Measurements from ENCODE around the gene PLOD2. TPM values are rescaled to one million over a fixed set of nuclear protein-coding genes. Genes with fewer than 3 reads are reported as not detected.

PLOD2 gene
- total RNA-seq, 2 experiments from 2014 or later: not detected

- ChIA-PET CTCF (ENCODE audit: unreplicated experiment) (no interaction called here), POLR2A (interaction anchor here (0.6 kb wide), 1 partner anchor 122 kb away, joined by 6 read pairs; no protein-coding TSS in a partner anchor)
- H3K4me2 ChIP-seq (ENCODE audit: low read length): no peak overlapping the region
- no peak for DNase-seq (ENCODE audit: low spot score)
- H3K4me1 ChIP-seq (ENCODE audit: insufficient read depth, low read length, poor library complexity, severe bottlenecking): no peaks in the 10 kb centered on the region
- no TSS peak for BruUV-seq (replicated peaks)
- H3K36me3 ChIP-seq (ENCODE audit: insufficient read depth, low read length): no peaks in the 10 kb centered on the region
- H3K4me3 ChIP-seq (ENCODE audit: low read depth, low read length, poor library complexity, severe bottlenecking): no peak overlapping the region
- no peak overlapping the region for H2AFZ ChIP-seq (ENCODE audit: low read length)
- TF ChIP-seq, protein P1, sequence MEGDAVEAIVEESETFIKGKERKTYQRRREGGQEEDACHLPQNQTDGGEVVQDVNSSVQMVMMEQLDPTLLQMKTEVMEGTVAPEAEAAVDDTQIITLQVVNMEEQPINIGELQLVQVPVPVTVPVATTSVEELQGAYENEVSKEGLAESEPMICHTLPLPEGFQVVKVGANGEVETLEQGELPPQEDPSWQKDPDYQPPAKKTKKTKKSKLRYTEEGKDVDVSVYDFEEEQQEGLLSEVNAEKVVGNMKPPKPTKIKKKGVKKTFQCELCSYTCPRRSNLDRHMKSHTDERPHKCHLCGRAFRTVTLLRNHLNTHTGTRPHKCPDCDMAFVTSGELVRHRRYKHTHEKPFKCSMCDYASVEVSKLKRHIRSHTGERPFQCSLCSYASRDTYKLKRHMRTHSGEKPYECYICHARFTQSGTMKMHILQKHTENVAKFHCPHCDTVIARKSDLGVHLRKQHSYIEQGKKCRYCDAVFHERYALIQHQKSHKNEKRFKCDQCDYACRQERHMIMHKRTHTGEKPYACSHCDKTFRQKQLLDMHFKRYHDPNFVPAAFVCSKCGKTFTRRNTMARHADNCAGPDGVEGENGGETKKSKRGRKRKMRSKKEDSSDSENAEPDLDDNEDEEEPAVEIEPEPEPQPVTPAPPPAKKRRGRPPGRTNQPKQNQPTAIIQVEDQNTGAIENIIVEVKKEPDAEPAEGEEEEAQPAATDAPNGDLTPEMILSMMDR (conservative IDR thresholded peaks at IDR 0.05; ENCODE audit: low read length): no peak
- TF ChIP-seq EZH2phosphoT487 (IDR thresholded peaks at IDR 0.05; ENCODE audit: borderline replicate concordance, low read depth, low read length): no peak
- H3K9me2 ChIP-seq (ENCODE audit: insufficient read depth, low read length): no peaks in the 10 kb centered on the region
- intact Hi-C loops (cut with micrococcal nuclease; ENCODE audit: unreplicated experiment): no loop called here
- H4K20me1 ChIP-seq (ENCODE audit: insufficient read depth, low read length): no peaks in the 10 kb centered on the region
- H3K27ac ChIP-seq (ENCODE audit: low read depth, low read length, poor library complexity, severe bottlenecking): no peak overlapping the region
- no peaks in the 10 kb centered on the region for H3K9me3 ChIP-seq (ENCODE audit: low read length)
- no peaks in the 10 kb centered on the region for H3K79me2 ChIP-seq (ENCODE audit: insufficient read depth, low read depth, low read length)
Observed at GRCh38 chr3:146058241-146058640, 102.7 kb downstream of the PLOD2 start.

GRCh38 chr3:146052791-146053310 is 108.1 kb downstream of the PLOD2 start:
- no peak for DNase-seq (ENCODE audit: low spot score)
- Histone ChIP-seq H3K36me3 (ENCODE audit: insufficient read depth, low read length) (no peaks in the 10 kb centered on the region), H3K4me2 (ENCODE audit: low read length) (no peak overlapping the region), H2AFZ (ENCODE audit: low read length) (no peak overlapping the region), H3K79me2 (ENCODE audit: insufficient read depth, low read depth, low read length) (no peaks in the 10 kb centered on the region), H3K4me1 (ENCODE audit: insufficient read depth, low read length, poor library complexity, severe bottlenecking) (no peaks in the 10 kb centered on the region), H4K20me1 (ENCODE audit: insufficient read depth, low read length) (no peaks in the 10 kb centered on the region), H3K27ac (ENCODE audit: low read depth, low read length, poor library complexity, severe bottlenecking) (no peak overlapping the region), H3K4me3 (ENCODE audit: low read depth, low read length, poor library complexity, severe bottlenecking) (no peak overlapping the region), H3K9me3 (ENCODE audit: low read length) (no peaks in the 10 kb centered on the region), H3K9me2 (ENCODE audit: insufficient read depth, low read length) (no peaks in the 10 kb centered on the region)
- intact Hi-C loops (cut with micrococcal nuclease; ENCODE audit: unreplicated experiment): no loop called here
- CTCF ChIA-PET (ENCODE audit: unreplicated experiment): no interaction called here
- TF ChIP-seq EZH2phosphoT487 (IDR thresholded peaks at IDR 0.05; ENCODE audit: borderline replicate concordance, low read depth, low read length): no peak
- TF ChIP-seq, protein P1 (conservative IDR thresholded peaks at IDR 0.05; ENCODE audit: low read length): no peak
- BruUV-seq (replicated peaks): no TSS peak
- POLR2A ChIA-PET: no interaction called here

DNA sequence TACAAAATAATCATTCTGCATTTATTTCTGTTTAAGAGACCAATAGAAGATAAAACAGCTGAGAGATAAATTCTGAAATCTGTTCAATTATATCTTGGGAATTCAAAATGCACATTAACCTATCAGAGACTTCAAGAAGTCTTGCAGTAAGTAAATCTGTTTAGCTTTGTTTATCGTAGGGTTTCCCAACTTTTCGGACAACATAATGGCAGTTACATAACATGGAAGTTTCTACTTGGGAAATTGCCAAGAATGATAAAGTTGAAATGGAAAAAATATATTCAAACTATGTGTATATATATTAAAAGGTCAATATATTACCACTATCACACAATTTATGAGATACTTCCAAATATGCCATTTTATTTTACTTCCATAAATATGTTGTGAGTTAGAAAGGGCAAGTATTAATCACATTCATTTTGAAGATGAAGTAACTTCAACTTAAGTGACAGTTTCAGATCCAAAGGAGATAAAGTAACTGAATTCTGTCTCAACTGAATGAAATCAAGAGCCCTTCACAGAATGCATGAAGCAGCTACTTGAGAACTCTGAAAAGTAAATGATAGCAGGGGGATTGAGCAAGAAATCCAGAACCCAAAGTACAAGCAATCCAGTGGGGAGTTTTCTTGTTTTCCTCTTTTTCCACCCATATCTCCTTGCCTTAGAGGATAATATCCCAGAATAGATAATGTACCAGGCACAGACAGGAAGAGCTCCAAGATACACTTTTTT is 108.8 kb downstream of the PLOD2 start:
- H3K36me3 ChIP-seq (ENCODE audit: insufficient read depth, low read length): no peaks in the 10 kb centered on the region
- no peaks in the 10 kb centered on the region for H3K9me2 ChIP-seq (ENCODE audit: insufficient read depth, low read length)
- no peak overlapping the region for H3K4me2 ChIP-seq (ENCODE audit: low read length)
- ChIA-PET CTCF (ENCODE audit: unreplicated experiment) (no interaction called here), POLR2A (no interaction called here)
- no peak overlapping the region for H3K27ac ChIP-seq (ENCODE audit: low read depth, low read length, poor library complexity, severe bottlenecking)
- no peaks in the 10 kb centered on the region for H4K20me1 ChIP-seq (ENCODE audit: insufficient read depth, low read length)
- H3K4me1 ChIP-seq (ENCODE audit: insufficient read depth, low read length, poor library complexity, severe bottlenecking): no peaks in the 10 kb centered on the region
- H3K4me3 ChIP-seq (ENCODE audit: low read depth, low read length, poor library complexity, severe bottlenecking): no peak overlapping the region
- no peak for TF ChIP-seq EZH2phosphoT487 (IDR thresholded peaks at IDR 0.05; ENCODE audit: borderline replicate concordance, low read depth, low read length)
- TF ChIP-seq, protein P1 (conservative IDR thresholded peaks at IDR 0.05; ENCODE audit: low read length): no peak
- no TSS peak for BruUV-seq (replicated peaks)
- intact Hi-C loops (cut with micrococcal nuclease; ENCODE audit: unreplicated experiment): no loop called here
- DNase-seq (ENCODE audit: low spot score): no peak
- no peaks in the 10 kb centered on the region for H3K79me2 ChIP-seq (ENCODE audit: insufficient read depth, low read depth, low read length)
- H2AFZ ChIP-seq (ENCODE audit: low read length): no peak overlapping the region
- H3K9me3 ChIP-seq (ENCODE audit: low read length): no peaks in the 10 kb centered on the region

Measured in OCI-LY7 (cell line).